ENCODE measurements around the gene NPLOC4. TPM values are rescaled to one million over a fixed set of nuclear protein-coding genes. Genes with fewer than 3 reads are reported as not detected.

Gene NPLOC4
- total and polyA plus RNA-seq, 2 experiments from 2014 or later, result 51.4 to 64.6 TPM

DNA sequence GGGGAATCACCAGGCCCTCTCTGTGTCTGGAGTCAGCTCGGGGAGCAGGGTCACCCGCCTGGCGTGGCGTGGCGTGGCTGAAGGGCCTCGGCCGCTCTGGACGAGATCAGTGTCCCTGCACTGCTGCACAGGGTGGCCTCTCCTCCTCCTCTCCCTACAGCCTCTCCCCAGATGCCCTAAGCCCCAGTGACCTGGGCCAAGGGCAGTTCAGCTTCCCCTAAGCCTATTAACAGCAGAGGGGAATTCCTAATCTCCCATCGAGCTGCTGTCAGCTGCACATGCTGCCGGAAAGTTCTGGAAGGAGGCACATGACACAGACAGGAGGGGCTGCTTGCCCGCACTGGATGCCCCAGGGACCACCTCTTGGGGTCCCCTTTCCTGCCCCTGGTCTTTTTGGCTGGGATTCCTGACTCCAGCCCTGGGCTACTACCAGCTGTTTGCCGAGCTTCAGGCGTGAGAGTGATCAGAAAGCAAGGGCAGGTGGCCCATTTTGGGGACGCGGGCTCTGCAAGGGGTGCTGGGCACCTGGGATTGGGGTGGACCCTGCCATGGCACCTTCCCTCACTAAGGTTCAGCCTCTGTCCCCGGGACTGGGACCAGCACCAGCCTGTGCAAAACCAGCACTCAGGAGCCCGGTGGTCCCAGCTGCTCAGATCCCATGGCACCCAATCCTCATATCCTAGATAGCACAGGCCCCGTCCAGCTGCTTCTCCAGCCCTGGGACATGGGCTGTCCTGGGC, 18.6 kb upstream of the NPLOC4 start:
- TF ChIP-seq EZH2 (IDR thresholded peaks at IDR 0.05; ENCODE audit: insufficient read depth, poor library complexity, severe bottlenecking), result no peak
- no peak for TF ChIP-seq EZH2phosphoT487 (IDR thresholded peaks at IDR 0.05; ENCODE audit: insufficient read depth, low read depth)
- Histone ChIP-seq H3F3A (ENCODE audit: insufficient read depth) (no peaks in the 10 kb centered on the region), H2AFZ (no peak overlapping the region), H3K4me2 (ENCODE audit: unreplicated experiment) (no peak overlapping the region), H3K27ac (no peak overlapping the region), H3K4me3 (no peak overlapping the region), H3K27me3 (replicated peaks; ENCODE audit: insufficient read depth) (no peaks in the 10 kb centered on the region), H3K4me1 (ENCODE audit: insufficient read depth) (0 out of 2 replicates have a peak, but pooled peaks cover 3% of the 10 kb centered on the region), H3K79me2 (ENCODE audit: insufficient read depth) (no peaks in the 10 kb centered on the region), H3K36me3 (ENCODE audit: low read depth) (no peaks in the 10 kb centered on the region), H3K9ac (no peak overlapping the region), H3K9me3 (ENCODE audit: low read depth) (no peaks in the 10 kb centered on the region), H3K9me2 (ENCODE audit: insufficient read depth) (no peaks in the 10 kb centered on the region), H4K20me1 (ENCODE audit: insufficient read depth) (no peaks in the 10 kb centered on the region)
- in situ Hi-C loops (cut with MboI), result loop anchor here (10.0 kb wide), 1 partner anchor 61 kb away; no protein-coding TSS in a partner anchor
- DNase-seq, result no peak
- 74 to 76% methylated on average over 18 of the region's 18 CpGs for WGBS, 2 experiments (ENCODE audit: low coverage in 1 of 2, low lambda C conversion rate in 2 of 2, missing lambda C conversion rate in 2 of 2)

- H3K4me3 ChIP-seq, result no peak overlapping the region
- peaks cover 7% of the 10 kb centered on the region; the same call in 1 of the 2 replicates for H3K27me3 ChIP-seq (replicated peaks; ENCODE audit: insufficient read depth)
- H2AFZ ChIP-seq, result no peak overlapping the region
- TF ChIP-seq EZH2phosphoT487 (IDR thresholded peaks at IDR 0.05; ENCODE audit: insufficient read depth, low read depth), result no peak
- H3K4me1 ChIP-seq (ENCODE audit: insufficient read depth), result 0 out of 2 replicates have a peak, but pooled peaks cover 3% of the 10 kb centered on the region
- H3K9me3 ChIP-seq (ENCODE audit: low read depth), result no peaks in the 10 kb centered on the region
- H3F3A ChIP-seq (ENCODE audit: insufficient read depth), result no peaks in the 10 kb centered on the region
- H3K36me3 ChIP-seq (ENCODE audit: low read depth), result no peaks in the 10 kb centered on the region
- 51 to 53% methylated on average over 23 to 27 of the region's 27 CpGs for WGBS, 2 experiments (ENCODE audit: low coverage in 1 of 2, low lambda C conversion rate in 2 of 2, missing lambda C conversion rate in 2 of 2)
- no peak overlapping the region for H3K27ac ChIP-seq
- H4K20me1 ChIP-seq (ENCODE audit: insufficient read depth), result no peaks in the 10 kb centered on the region
- H3K4me2 ChIP-seq (ENCODE audit: unreplicated experiment), result no peak overlapping the region
- in situ Hi-C loops (cut with MboI), result loop anchor here (10.0 kb wide), 1 partner anchor 58 kb away; no protein-coding TSS in a partner anchor
- H3K9ac ChIP-seq, result no peak overlapping the region
- no peaks in the 10 kb centered on the region for H3K79me2 ChIP-seq (ENCODE audit: insufficient read depth)
- no peaks in the 10 kb centered on the region for H3K9me2 ChIP-seq (ENCODE audit: insufficient read depth)
- DNase-seq, result no peak
These were observed 16.2 kb upstream of the NPLOC4 start for GRCh38 chr17:81652906-81653771.

- H3F3A ChIP-seq (ENCODE audit: insufficient read depth), result no peaks in the 10 kb centered on the region
- H3K27ac ChIP-seq, result no peak overlapping the region
- peak; percentile 90 for DNase-seq
- H3K36me3 ChIP-seq (ENCODE audit: low read depth), result no peaks in the 10 kb centered on the region
- H2AFZ ChIP-seq, result no peak overlapping the region
- no peak for TF ChIP-seq EZH2 (IDR thresholded peaks at IDR 0.05; ENCODE audit: insufficient read depth, poor library complexity, severe bottlenecking)
- TF ChIP-seq EZH2phosphoT487 (IDR thresholded peaks at IDR 0.05; ENCODE audit: insufficient read depth, low read depth), result no peak
- H3K9me3 ChIP-seq (ENCODE audit: low read depth), result no peaks in the 10 kb centered on the region
- no peak overlapping the region for H3K4me3 ChIP-seq
- no peak overlapping the region for H3K4me2 ChIP-seq (ENCODE audit: unreplicated experiment)
- no peaks in the 10 kb centered on the region for H3K79me2 ChIP-seq (ENCODE audit: insufficient read depth)
- H3K9ac ChIP-seq, result no peak overlapping the region; the same call in 1 of the 2 replicates
- in situ Hi-C loops (cut with MboI), result loop anchor here (10.0 kb wide), 1 partner anchor 57 kb away; no protein-coding TSS in a partner anchor
- H3K27me3 ChIP-seq (replicated peaks; ENCODE audit: insufficient read depth), result peaks cover 15% of the 10 kb centered on the region; the same call in 1 of the 2 replicates
- no peaks in the 10 kb centered on the region for H3K9me2 ChIP-seq (ENCODE audit: insufficient read depth)
- no peaks in the 10 kb centered on the region for H4K20me1 ChIP-seq (ENCODE audit: insufficient read depth)
- 0 out of 2 replicates have a peak, but pooled peaks cover 3% of the 10 kb centered on the region for H3K4me1 ChIP-seq (ENCODE audit: insufficient read depth)
- 55% methylated on average over 10 of the region's 10 CpGs for WGBS, 2 experiments (ENCODE audit: low coverage in 1 of 2, low lambda C conversion rate in 2 of 2, missing lambda C conversion rate in 2 of 2)
These were observed 14.8 kb upstream of the NPLOC4 start for GRCh38 chr17:81651692-81652091.

DNA sequence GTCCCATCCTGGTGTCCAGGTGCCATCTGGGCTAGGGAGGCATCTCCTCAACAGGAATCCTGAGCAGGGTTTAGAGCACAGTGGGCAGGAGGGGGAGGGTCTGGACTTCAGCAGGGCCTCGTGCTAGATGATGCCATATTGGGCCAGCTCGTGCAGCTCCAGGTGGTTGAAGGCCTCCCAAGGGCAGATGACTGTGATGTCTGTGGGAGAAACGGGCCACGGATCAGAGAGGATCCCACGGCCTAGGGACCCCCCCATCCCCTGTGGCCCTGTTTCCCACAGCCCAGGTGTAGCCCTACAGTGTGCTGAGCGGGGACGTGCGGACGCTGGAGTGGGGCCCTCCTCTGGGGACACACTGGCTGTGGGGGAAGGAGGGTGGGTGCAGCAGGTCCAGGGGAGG, 14.0 kb upstream of the NPLOC4 start:
- Histone ChIP-seq H4K20me1 (ENCODE audit: insufficient read depth) (no peaks in the 10 kb centered on the region), H3F3A (ENCODE audit: insufficient read depth) (no peaks in the 10 kb centered on the region), H3K27me3 (replicated peaks; ENCODE audit: insufficient read depth) (peaks cover 15% of the 10 kb centered on the region; the same call in 1 of the 2 replicates), H3K9ac (no peak overlapping the region), H3K27ac (no peak overlapping the region), H3K9me2 (ENCODE audit: insufficient read depth) (no peaks in the 10 kb centered on the region), H2AFZ (no peak overlapping the region), H3K4me1 (ENCODE audit: insufficient read depth) (0 out of 2 replicates have a peak, but pooled peaks cover 3% of the 10 kb centered on the region), H3K9me3 (ENCODE audit: low read depth) (no peaks in the 10 kb centered on the region), H3K4me2 (ENCODE audit: unreplicated experiment) (no peak overlapping the region), H3K79me2 (ENCODE audit: insufficient read depth) (no peaks in the 10 kb centered on the region), H3K36me3 (ENCODE audit: low read depth) (no peaks in the 10 kb centered on the region), H3K4me3 (no peak overlapping the region)
- DNase-seq, result no peak
- in situ Hi-C loops (cut with MboI), result loop anchor here (10.0 kb wide), 1 partner anchor 56 kb away; no protein-coding TSS in a partner anchor
- WGBS, 2 experiments (ENCODE audit: low coverage in 1 of 2, low lambda C conversion rate in 2 of 2, missing lambda C conversion rate in 2 of 2), result 52 to 69% methylated on average over 7 to 9 of the region's 9 CpGs
- no peak for TF ChIP-seq EZH2phosphoT487 (IDR thresholded peaks at IDR 0.05; ENCODE audit: insufficient read depth, low read depth)
- TF ChIP-seq EZH2 (IDR thresholded peaks at IDR 0.05; ENCODE audit: insufficient read depth, poor library complexity, severe bottlenecking), result no peak

Measured in GM23248 (cell line).